Measurements from ENCODE around the gene ALPL.

DNA sequence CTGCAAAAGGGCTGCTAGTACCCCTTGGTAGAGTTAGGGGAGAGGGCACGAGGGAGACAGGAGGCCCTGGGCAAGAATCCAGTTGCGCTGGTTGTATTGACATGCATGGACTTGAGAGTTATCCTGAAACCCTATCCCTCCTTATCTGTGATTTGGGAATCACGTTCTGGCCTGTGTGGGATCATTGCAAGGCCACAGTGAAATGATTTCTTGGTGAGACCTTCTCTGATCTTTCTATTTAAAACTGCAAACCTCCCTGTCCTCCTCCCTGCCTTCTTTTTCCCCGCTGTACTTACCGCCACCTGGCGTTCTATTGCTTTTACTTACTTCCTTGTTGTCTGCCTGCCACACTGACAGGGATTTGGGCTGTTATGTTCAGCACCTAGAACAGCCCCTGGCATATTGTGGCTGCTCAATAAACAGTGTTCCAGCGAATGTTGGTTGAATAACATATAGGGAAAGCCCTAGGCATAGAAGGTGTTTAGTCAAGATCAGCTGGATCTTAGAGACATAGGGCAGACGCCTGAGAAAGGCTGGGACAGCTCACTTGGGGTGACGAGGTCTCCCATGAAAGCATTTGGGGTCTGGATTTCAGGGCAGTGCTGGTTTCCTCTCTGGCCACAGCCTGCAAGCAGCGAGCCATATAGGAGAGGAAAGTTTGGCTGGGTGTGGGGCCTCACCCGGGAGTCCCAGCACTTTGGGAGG lies 25.6 kb downstream of the ALPL start:
- peak; percentile 87 for TF ChIP-seq CTCF (IDR thresholded peaks at IDR 0.05; ENCODE audit: insufficient read depth, low read length, poor library complexity, severe bottlenecking)
- no peak for TF ChIP-seq EZH2phosphoT487 (conservative IDR thresholded peaks at IDR 0.05; ENCODE audit: low read length)
